ENCODE measurements around the gene TUBB2A.

TUBB2A gene

DNA sequence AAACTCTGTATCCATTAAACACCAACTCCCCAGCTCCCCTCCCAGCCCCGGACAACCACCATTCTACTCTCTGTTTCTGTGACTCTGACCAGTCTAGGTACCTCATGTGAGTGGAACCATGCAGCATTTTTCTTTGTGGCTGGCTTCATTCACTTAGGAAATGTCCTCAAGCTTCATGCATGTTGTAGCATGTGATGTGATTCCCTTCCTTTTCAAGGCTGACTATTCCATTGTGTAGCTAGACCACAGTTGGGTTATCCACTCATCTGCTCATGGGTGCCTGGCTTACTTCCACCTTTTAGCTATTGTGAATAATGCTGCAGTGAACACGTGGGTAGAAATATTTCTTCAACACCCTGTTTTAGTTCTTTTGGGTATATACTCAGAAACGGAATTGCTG is 47.6 kb downstream of the TUBB2A start:
- DNase-seq (ENCODE audit: low read depth, low spot score) = no peak
- H3K4me3 ChIP-seq (ENCODE audit: low read depth, low read length) = no peak overlapping the region
- ChIA-PET CTCF (interaction anchor here (0.7 to 1.9 kb wide), 5 partner anchors 11 to 183 kb away, joined by 3 to 5 read pairs (median 4); no protein-coding TSS in a partner anchor), POLR2A (no interaction called here)
- TF ChIP-seq, protein P1, sequence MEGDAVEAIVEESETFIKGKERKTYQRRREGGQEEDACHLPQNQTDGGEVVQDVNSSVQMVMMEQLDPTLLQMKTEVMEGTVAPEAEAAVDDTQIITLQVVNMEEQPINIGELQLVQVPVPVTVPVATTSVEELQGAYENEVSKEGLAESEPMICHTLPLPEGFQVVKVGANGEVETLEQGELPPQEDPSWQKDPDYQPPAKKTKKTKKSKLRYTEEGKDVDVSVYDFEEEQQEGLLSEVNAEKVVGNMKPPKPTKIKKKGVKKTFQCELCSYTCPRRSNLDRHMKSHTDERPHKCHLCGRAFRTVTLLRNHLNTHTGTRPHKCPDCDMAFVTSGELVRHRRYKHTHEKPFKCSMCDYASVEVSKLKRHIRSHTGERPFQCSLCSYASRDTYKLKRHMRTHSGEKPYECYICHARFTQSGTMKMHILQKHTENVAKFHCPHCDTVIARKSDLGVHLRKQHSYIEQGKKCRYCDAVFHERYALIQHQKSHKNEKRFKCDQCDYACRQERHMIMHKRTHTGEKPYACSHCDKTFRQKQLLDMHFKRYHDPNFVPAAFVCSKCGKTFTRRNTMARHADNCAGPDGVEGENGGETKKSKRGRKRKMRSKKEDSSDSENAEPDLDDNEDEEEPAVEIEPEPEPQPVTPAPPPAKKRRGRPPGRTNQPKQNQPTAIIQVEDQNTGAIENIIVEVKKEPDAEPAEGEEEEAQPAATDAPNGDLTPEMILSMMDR (IDR thresholded peaks at IDR 0.05; ENCODE audit: insufficient read depth, low read length, missing control alignments) = no peak

DNA sequence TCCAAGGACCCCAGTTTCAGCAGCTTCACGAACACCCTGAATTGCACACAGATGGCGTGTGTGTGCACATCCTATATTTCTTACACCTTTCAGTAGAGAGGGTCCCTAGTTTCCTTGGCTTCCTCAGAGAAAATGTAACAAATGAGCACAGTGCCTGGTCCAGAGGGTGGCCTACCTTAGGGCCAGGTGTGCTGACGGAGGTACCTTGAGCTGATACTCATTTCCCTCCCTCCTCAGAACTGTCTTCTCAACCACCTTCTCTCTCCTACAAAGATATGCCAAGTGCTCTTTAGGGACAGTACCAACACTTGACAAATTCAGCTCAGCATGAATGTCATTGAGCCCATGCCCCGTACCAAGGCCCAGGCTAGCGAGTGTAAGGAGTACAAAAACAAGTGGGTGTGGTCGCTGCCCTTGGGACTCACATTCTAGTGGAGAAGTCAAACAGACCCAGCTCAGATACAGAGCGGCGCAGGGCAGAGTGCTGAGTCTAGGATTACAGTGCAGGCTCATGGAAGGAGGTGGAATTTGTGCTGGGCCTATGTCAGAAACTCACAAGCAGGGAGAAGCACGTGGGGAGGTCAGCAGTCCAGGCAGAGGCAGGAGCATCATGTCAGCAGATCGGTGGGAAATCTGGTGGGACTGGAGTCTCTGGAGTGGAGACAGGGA is 48.5 kb downstream of the TUBB2A start:
- TF ChIP-seq, protein P1 (IDR thresholded peaks at IDR 0.05; ENCODE audit: insufficient read depth, low read length, missing control alignments) = no peak
- H3K4me3 ChIP-seq (ENCODE audit: low read depth, low read length) = no peak overlapping the region
- no peak for DNase-seq (ENCODE audit: low read depth, low spot score)
- ChIA-PET CTCF (interaction anchor here (0.6 to 2.0 kb wide), 6 partner anchors 8 to 143 kb away, joined by 3 to 7 read pairs (median 4); no protein-coding TSS in a partner anchor), POLR2A (no interaction called here)

Measured in AG04449 (cell line).